HG03378 (cell line): ENCODE measurements around the gene NCK1.
A peak's percentile ranks its signal among the peaks of the same experiment; 100 is the strongest.

Experiments used
- ATAC-seq: cut with Tn5 transposase; IDR thresholded peaks from one replicate; pipeline ENCODE4 v1.9.1; 2021; ENCODE audit warnings: mild to moderate bottlenecking, moderate library complexity; ENCODE audit not compliant: unreplicated experiment

The NCK1 gene

DNA sequence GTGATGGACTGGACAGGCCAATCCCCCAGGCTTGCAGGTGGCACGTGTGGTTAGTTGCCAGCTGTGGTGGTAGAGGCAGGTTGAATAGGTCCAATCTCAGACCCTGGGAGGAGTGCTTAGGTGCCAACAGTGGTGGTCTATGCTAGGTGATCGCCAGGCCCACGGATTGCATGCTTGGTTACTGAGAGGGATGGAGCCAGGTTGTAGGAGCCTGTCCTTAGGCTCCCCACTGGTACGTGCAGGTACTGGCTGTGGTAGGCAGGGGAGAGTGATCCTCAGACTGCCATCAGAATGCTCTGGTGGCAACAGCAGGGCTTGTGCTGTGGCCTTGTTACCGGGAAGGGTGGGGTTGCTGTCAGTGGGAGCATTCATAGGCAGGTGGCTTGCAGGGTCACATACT, 44.7 kb downstream of the NCK1 start:
- no peak for ATAC-seq

GRCh38 chr3:136908297-136908696, 46.3 kb downstream of the NCK1 start:
- no peak for ATAC-seq

DNA sequence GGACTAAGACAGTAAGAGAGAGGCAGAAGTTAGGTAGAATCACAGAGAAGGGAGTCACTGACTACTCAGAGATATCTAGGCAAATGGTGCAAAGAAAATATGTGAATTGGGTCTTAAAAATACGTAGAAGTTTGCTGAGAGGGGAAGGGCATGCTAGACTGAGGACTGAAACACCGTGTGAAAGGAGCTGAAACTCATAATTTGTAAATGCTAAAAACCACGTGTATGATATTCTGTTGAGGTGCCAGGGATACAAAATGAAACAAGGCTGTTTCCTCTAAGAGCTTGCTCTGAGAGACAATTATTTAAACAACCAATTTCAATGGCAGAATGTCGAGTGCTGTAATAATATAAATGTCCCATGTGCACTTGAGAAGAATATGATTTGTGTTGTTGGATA, 47.2 kb downstream of the NCK1 start:
- ATAC-seq: no peak

GRCh38 chr3:136910697-136911096, 48.7 kb downstream of the NCK1 start:
- ATAC-seq: no peak

- ATAC-seq: no peak
Observed at GRCh38 chr3:136913168-136913567, 51.2 kb downstream of the NCK1 start.

DNA sequence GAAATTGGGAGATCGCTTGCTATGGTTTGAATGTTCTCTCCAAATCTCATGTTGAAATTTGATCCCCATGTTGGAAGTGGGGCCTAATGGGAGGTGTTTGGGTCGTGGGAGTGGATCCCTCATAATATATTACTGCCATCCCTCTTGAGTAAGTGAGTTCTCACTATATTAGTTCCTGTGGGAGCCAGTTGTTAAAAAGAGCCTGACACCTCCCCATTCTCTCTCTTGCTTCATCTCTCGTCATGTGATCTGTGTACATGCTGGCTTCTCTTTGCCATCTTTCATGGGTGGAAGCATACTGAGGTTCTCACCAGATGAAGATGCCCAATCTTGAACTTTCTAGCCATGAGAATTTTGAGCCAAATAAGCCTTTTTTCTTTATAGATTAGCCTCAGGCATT, 52.7 kb downstream of the NCK1 start:
- ATAC-seq: no peak

DNA sequence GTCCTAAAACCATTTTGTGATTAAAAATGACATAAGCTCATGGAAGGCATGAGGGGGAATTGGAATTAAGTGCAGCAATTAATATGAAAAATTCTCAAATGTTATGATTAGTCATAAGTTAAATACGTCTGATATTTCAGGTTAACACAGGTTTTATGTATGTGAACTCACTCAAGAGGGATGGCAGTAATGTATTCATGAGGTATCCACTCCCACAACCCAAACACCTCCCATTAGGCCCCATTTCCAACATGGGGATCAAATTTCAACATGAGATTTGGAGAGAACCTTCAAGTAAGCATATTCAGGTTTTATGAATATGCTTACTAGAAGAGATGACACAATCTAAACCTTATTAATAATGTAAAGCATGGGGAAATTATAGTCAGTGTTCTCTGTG, 54.2 kb downstream of the NCK1 start:
- no peak for ATAC-seq

DNA sequence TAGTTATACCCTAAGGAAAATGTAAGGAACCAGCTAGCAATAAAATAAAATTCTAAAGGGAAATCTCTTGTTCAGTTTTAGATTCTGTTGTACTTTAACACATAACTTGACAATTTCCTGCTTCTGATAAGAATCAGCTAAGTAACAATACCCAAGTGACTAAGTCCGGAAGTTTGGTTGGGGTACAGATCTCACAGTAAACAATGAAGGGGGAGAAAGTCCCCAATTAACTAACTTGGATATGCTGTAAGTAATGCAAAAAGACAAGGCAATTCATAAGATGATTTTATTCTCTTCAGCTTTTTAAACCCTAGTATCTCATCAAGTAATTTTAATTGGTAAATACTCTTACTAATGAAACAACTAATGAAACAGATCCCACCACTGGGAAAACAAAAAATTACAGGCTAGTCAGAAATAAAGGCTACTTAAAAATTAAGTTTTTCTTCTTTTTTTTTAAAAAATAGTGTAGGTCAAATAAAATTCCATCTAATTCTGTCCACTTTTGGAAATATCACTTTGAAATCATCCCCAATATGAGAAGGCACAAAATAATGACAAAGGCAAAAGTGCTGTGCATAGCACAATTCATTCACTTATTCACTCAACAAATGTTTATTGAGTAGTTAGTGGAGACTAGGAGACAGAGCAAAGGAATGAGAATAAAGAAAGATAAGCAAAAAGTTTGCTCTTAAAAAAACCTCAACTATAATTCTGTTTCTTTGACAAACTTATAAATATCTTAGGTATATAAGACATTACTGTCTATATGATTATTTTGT, 58.0 kb downstream of the NCK1 start:
- peak; percentile 83 for ATAC-seq

- no peak for ATAC-seq
Observed at GRCh38 chr3:136920904-136921611, 59.0 kb downstream of the NCK1 start.

DNA sequence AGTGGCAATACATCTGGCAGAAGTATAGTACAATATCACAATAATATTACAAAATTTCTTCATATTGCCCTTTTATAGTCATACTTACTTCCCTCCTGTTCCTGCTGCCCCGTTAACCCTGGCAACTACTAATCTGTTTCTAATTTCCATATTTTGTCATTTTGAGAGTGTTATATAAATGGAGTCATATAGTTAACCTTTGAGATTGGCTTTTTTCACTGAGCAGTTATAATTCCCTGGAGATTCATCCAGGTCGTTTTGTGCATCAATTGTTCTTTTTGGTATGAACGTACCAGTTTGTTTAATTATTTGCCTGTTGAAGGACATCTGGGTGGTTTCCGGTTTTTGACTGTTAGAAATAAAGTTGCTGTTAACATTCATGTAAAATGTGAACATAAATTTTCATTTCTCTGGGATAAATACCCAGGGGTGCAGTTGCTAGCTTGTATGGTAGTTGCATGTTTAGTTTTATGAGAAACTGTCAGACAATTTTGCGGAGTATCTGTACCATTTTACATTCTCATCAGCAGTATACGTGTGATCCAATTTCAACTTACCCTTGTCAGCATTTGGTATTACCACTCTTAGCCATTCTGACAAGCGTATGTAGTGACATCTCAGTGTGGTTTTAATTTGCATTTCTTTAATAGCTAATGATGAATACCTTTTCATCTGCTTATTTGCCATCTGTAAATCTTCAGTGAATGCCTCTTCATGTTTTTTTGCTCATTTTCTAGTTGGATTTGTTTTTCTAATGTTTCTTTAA, 63.6 kb downstream of the NCK1 start:
- peak; percentile 45 for ATAC-seq

GRCh38 chr3:136928240-136928639, 66.2 kb downstream of the NCK1 start:
- peak; percentile 52 for ATAC-seq

DNA sequence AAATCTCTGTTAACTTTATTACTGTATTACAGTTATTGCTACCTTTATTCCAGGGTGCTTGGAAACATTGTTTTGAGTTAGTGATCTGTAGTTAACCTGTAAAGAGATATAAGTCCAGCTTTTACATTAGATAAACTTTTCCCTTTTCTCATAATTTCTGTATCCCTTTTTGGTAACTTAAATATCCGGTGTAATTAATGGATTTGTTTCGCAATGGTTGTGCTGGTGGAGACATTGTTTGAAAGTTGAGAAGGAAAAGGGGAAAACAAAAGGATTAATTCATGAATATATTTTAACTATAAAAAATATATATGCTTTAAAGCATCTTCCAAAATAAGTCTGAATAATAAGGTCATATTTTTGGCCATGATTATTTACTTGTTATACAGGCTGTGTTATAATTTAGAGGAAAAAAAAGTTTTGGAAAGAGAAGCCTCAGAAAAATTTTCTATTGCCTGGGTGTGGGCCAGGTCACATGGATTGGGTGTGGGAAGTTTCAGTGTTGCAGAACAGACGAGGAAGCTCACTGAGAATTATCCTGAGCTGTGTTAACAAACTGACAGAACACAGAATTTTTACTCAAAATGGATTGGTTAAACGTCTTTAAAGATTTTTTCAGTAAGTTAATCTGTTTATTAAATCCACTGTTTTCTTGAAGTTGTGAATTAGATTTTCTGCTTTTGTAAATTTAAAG, 68.1 kb downstream of the NCK1 start:
- ATAC-seq: no peak

- no peak for ATAC-seq
Observed at GRCh38 chr3:136931606-136932005, 69.6 kb downstream of the NCK1 start.

DNA sequence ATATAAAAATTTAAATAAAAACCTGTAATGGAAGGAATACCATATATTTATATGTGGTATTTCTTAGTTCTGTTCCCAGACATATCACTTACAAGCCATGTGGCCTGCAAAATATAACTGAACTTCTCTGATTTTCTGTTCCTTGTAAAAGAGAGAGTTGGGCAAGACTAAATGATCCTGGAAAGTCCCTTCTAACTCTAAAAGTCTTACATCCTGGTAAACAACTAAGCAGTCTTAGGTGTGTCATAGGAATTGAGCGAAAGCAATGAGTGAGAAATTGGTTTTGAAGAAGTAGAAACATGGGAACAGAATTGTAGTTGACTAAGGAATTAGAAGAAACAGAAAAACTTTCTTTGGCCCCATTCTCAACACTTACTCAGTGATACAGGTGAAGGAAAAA, 70.5 kb downstream of the NCK1 start:
- ATAC-seq: peak; percentile 48

- peak; percentile 28 for ATAC-seq
Observed at GRCh38 chr3:136932978-136933772, 71.2 kb downstream of the NCK1 start.

- ATAC-seq: no peak
Observed at GRCh38 chr3:136937175-136937574, 75.2 kb downstream of the NCK1 start.

DNA sequence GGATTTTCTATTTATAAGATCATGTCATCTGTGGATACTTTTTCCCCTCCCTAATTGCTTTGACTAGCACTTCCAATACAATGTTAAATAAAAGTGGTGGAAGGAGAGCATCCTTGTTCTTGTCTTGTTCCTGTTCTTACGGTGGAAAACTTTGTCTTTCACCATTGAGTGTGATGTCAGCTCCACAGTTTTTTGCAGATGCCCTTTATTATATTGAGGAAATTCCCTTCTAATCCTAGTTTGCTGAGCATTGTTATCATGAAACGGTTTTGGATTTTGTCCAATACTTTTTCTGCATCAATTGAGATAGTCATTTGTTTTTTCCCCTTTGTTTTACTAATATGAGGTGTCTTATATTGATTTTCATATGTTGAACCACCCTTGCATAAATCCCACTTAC, 75.8 kb downstream of the NCK1 start:
- no peak for ATAC-seq

DNA sequence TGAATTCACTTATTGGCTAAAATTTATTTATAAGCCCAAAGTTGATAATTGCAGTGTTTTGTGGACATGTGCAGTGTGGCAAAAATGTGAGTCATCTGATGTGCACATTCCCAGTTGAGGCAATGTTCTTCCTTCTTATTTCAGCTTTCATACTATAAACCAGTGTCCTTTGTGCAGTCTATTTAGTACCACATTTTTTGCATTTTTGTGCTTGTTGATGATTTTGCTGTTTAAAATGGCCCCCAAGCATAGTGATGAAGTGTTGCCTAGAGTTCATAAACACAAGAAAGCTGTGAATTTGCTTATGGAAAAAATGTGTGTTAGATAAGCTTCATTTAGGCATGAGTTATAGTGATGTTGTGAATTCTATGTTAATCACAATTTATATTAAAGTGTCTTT, 76.3 kb downstream of the NCK1 start:
- ATAC-seq: no peak

- ATAC-seq: no peak
Observed at GRCh38 chr3:136939489-136939888, 77.5 kb downstream of the NCK1 start.

DNA sequence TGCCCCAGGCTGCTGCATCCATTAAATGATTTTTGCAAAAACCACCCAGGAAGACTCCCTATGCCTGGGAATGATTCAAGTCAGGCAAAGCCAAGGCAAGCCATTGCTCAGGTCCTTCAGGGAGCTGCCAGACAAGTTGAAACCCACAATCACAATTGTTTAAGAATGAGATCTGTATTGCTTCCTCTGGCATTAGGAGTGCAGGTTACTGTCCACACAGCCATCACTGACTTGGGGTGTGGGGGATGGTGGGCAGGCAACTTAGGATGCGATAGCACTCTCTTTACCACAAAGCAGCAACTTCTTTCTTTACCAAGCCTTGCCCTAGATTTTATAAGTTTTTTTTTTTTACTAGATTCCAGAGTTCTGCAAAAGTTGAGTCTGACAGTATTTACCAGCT, 80.8 kb downstream of the NCK1 start:
- no peak for ATAC-seq
